ENCODE data around the gene CPNE6. TPM values are rescaled to one million over a fixed set of nuclear protein-coding genes. Genes with fewer than 3 reads are reported as not detected.

CPNE6 gene
- total RNA-seq, 1 donor from 2014 or later: not detected

DNA sequence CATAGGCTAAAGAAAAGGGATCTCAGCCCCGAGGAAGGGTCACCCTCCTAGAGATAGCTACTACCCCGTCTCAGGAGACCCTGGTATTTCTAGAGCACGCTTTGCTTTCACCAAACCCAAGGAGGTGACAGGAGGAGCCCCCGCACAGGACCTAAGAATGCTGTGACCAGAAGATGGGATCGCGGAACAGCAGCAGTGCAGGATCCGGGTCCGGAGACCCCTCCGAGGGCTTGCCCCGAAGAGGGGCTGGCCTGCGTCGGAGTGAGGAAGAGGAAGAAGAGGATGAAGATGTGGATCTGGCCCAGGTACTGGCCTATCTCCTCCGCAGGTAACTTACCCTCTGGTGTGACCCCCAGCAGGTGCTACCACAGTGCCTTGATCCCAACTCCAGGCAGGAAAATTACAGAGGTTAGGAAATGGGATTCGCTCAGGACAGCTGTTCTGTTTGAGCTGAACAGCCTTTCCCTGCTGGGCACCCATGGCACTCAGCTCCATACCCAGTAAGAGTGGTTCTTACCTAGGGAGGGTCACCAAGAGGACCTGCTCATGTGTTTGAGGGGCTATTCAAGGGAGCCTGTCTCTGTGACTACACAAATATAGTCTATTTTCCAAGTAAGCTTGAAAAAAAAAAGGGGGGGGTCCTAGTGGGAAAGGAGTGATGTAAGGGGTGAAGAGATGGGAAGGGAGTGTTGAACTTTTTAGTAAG, 44.2 kb downstream of the CPNE6 start:
- Mint-ChIP-seq H3K27ac (peak overlapping the region; percentile 100), H3K27me3 (peaks cover 2% of the 10 kb centered on the region), H3K4me3 (peak overlapping the region; percentile 99), H3K36me3 (ENCODE audit: low read depth) (peaks cover 36% of the 10 kb centered on the region), H3K4me1 (peaks cover 34% of the 10 kb centered on the region), H3K9me3 (no peaks in the 10 kb centered on the region)
- intact Hi-C loops (cut with micrococcal nuclease): loop anchor here (2.0 to 10.0 kb wide), 2 partner anchors 63 to 319 kb away; partner anchors contain the start of gene CARMIL3
- no peak for DNase-seq

DNA sequence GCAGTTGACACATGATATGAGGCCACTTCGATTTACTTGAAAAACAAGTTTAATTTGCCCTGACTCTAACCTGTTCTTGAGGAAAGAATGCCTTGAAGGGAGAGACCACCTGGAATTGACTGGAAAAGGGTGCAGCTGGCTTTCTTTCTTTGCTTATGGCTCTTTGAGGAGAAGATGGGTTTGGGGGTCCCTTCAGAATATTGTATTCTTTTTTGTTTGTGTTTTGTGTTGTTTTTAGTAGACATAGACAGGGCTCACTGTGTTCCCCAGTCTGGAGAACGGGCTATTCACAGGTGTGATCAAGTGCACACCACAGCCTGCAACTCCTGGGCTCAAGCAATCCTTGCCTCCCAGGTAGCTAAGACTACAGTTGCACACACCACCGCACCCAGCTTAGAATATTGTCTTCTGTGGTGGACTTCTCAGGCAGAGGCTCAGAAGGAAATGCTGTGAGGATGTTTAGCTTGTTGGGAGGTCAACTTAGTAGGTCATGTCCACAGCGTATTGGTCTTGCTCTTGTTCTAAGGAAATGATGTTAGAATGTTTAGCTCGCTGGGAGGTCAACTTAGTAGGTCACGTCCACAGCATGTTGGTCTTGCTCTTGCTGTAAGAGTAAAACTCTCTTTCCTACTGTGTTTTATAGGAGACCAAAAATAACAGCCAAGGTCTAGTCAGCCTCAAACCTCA, 44.9 kb downstream of the CPNE6 start:
- intact Hi-C loops (cut with micrococcal nuclease): loop anchor here (10.0 kb wide), 1 partner anchor 319 kb away; no protein-coding TSS in a partner anchor
- H3K9me3 Mint-ChIP-seq: no peaks in the 10 kb centered on the region

DNA sequence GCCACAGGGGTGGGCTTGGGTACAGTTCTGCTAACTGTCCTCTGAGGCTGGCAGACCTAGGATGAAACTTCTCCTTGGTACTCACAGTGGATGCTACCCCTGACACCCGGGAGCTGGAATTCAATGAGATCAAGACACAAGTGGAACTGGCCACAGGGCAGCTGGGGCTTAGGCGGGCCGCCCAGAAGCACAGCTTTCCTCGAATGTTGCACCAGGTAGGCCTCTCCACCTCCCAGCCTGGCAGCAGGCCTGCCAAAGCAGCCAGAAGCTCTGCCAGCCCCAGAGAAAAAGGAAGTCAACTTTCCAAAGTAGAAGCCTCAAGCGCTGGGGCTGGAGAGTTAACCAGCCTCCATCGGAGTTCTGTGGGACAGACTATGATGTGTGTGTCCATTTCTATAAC, 45.8 kb downstream of the CPNE6 start:
- DNase-seq: no peak
- peaks cover 2% of the 10 kb centered on the region for H3K27me3 Mint-ChIP-seq
- H3K27ac Mint-ChIP-seq: no peak overlapping the region
- no peak overlapping the region for H3K4me3 Mint-ChIP-seq
- intact Hi-C loops (cut with micrococcal nuclease): loop anchor here (10.0 kb wide), 1 partner anchor 318 kb away; no protein-coding TSS in a partner anchor
- peaks cover 46% of the 10 kb centered on the region for H3K36me3 Mint-ChIP-seq (ENCODE audit: low read depth)
- H3K4me1 Mint-ChIP-seq: peaks cover 30% of the 10 kb centered on the region
- no peaks in the 10 kb centered on the region for H3K9me3 Mint-ChIP-seq

More for the DNA sequence above, 44.9 kb downstream of the CPNE6 start:
- Mint-ChIP-seq H3K4me3 (peak overlapping the region; percentile 99), H3K27ac (peak overlapping the region; percentile 100), H3K4me1 (peaks cover 31% of the 10 kb centered on the region), H3K36me3 (ENCODE audit: low read depth) (peaks cover 41% of the 10 kb centered on the region), H3K27me3 (peaks cover 2% of the 10 kb centered on the region)
- no peak for DNase-seq

DNA sequence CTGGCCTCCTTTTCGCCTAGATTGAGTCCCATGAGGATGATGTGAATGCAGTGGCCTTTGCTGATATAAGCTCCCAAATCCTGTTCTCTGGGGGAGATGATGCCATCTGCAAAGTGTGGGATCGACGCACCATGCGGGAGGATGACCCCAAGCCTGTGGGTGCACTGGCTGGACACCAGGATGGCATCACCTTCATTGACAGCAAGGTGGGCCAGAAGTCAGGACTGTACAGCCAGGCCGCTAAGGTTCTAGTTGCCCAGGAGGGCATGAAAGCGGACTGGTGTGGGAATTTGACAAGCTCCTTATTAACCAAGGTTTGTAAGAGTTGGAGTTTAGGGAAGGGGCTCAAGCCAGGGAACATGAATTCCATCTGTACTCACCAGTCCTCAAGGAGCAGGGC, 48.3 kb downstream of the CPNE6 start:
- H3K36me3 Mint-ChIP-seq (ENCODE audit: low read depth): peaks cover 62% of the 10 kb centered on the region
- intact Hi-C loops (cut with micrococcal nuclease): loop anchor here (10.0 kb wide), 1 partner anchor 315 kb away; no protein-coding TSS in a partner anchor
- no peaks in the 10 kb centered on the region for H3K9me3 Mint-ChIP-seq
- no peak for DNase-seq
- no peak overlapping the region for H3K4me3 Mint-ChIP-seq
- no peak overlapping the region for H3K27ac Mint-ChIP-seq
- peaks cover 31% of the 10 kb centered on the region for H3K4me1 Mint-ChIP-seq
- peaks cover 2% of the 10 kb centered on the region for H3K27me3 Mint-ChIP-seq

DNA sequence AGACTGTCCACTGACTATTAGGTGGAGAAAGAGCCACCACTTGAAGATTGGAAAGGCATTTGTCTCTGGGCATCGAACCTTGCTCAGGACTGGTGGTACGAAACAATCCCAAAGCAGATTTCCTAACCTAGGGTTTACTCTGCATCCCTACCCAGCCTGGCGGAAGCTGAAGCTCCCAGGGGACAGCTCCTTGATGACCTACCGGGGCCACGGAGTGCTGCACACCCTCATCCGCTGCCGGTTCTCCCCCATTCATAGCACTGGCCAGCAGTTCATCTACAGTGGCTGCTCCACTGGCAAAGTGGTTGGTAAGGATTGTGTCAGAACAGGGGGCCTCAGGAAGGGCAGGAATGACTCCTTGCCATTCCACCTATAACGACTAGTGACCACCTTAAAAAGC, 49.8 kb downstream of the CPNE6 start:
- Mint-ChIP-seq H3K36me3 (ENCODE audit: low read depth) (peaks cover 59% of the 10 kb centered on the region), H3K27ac (no peak overlapping the region), H3K4me3 (no peak overlapping the region), H3K9me3 (no peaks in the 10 kb centered on the region), H3K4me1 (peaks cover 18% of the 10 kb centered on the region), H3K27me3 (no peaks in the 10 kb centered on the region)
- no peak for DNase-seq
- intact Hi-C loops (cut with micrococcal nuclease): no loop called here

DNA sequence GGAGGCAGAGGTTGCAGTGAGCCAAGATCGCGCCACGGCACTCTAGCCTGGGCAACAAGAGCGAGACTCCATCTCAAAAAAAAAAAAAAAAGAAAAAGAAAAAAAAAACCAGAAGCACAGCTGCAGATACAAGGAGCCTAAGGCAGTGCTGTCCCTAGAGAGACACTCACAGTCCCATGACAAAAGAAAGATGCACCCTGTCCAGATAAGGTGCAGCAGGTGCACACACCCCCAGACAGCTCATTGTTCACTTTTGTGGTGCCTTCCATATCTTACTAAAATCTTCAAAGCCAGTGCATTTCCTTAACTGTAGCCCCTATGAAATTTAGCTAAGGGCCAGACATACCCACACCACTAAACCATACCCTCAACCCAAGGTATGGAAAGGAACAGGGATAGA, 51.1 kb downstream of the CPNE6 start:
- no peak overlapping the region for H3K27ac Mint-ChIP-seq

DNA sequence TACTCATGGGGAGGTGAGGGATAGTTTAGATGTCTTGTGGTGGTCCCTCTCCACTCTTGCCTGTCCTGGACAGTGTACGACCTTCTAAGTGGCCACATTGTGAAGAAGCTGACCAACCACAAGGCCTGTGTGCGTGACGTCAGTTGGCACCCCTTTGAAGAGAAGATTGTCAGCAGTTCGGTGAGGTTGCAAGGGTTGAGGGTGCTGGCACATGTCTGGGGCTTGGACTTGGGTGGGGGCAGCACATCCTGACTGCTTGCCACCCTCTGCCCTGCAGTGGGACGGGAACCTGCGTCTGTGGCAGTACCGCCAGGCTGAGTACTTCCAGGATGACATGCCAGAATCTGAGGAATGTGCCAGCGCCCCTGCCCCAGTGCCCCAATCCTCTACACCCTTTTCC, 51.5 kb downstream of the CPNE6 start:
- intact Hi-C loops (cut with micrococcal nuclease): no loop called here
- no peaks in the 10 kb centered on the region for H3K27me3 Mint-ChIP-seq
- H3K27ac Mint-ChIP-seq: no peak overlapping the region
- H3K4me3 Mint-ChIP-seq: no peak overlapping the region
- peaks cover 52% of the 10 kb centered on the region for H3K36me3 Mint-ChIP-seq (ENCODE audit: low read depth)
- no peaks in the 10 kb centered on the region for H3K9me3 Mint-ChIP-seq
- H3K4me1 Mint-ChIP-seq: peaks cover 7% of the 10 kb centered on the region
- no peak for DNase-seq

More for the DNA sequence above, 51.1 kb downstream of the CPNE6 start:
- H3K36me3 Mint-ChIP-seq (ENCODE audit: low read depth): peaks cover 56% of the 10 kb centered on the region
- H3K9me3 Mint-ChIP-seq: no peaks in the 10 kb centered on the region
- intact Hi-C loops (cut with micrococcal nuclease): no loop called here
- H3K4me1 Mint-ChIP-seq: peaks cover 9% of the 10 kb centered on the region
- H3K27me3 Mint-ChIP-seq: no peaks in the 10 kb centered on the region
- H3K4me3 Mint-ChIP-seq: no peak overlapping the region
- no peak for DNase-seq

DNA sequence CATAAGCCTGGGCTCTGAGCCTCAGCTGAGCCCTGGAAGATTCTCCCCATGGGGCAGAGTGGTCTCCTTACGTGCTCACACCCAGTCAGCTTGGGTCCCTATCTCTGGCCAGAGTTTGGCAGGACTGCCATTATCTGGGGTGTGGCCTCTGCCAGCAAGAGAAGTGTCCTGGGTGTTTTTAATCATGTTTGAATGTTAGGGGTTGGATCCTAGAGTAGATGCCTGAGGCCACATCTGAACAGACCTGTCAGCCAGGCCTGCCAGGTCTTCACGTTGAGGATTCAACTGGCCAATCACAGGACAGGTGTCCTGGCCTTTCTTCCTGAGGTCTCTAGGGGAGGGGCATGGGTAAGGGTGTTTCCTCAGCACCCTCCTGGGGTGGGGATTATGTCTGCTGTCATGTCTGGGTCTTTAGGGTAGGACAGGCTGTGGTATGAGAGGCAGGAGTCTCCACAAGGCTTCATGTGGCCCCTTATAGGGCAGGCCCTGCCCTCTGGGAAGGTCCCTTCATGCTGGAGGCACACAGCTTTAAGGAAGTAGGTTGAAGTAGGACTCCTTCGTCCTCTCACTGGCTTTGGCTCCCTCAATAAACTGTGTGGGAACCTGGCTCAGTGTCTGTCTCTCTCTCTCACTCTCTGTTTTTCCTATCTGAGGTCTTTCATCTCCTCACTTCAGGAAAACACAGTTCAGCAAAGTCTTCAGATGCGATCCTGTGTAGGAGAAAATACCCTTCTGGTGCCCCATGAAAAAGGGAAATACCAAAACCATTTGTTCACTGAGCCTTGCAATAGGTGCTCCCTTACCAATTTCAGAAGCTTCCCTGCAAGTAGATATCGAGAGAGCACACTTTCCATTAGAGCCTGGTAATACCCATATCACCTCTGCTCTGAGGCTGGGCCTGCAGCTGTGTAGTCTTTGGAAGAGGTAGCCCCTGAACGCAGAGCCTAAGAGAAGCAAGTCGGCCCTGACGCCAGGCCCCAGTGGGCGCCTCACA, 52.4 kb downstream of the CPNE6 start:
- Mint-ChIP-seq H3K27me3 (no peaks in the 10 kb centered on the region), H3K36me3 (ENCODE audit: low read depth) (peaks cover 43% of the 10 kb centered on the region)

DNA sequence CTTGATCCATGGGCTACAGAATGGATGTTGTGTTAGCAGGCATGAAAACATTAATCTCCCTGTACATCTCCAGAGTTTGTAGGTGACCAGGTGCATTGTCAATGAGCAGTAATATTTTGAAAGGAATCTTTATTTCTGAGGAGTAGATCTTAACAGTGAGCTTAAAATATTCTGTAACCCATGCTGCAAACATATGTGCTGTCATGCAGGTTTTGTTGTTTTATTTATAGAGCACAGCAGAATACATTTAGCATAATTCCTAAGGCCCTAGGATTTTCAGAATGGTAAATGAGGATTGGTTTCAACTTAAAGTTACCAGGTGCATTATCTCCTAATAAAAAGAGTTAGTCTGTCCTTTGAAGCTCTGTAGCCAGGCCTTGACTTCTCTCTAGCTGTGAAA, 55.6 kb downstream of the CPNE6 start:
- no peak overlapping the region for H3K4me3 Mint-ChIP-seq
- peaks cover 7% of the 10 kb centered on the region for H3K4me1 Mint-ChIP-seq
- no peaks in the 10 kb centered on the region for H3K9me3 Mint-ChIP-seq
- no peaks in the 10 kb centered on the region for H3K27me3 Mint-ChIP-seq
- H3K36me3 Mint-ChIP-seq (ENCODE audit: low read depth): peaks cover 27% of the 10 kb centered on the region
- intact Hi-C loops (cut with micrococcal nuclease): no loop called here
- DNase-seq: no peak
- H3K27ac Mint-ChIP-seq: no peak overlapping the region

More for the DNA sequence above, 52.4 kb downstream of the CPNE6 start:
- H3K4me1 Mint-ChIP-seq: peaks cover 2% of the 10 kb centered on the region
- H3K4me3 Mint-ChIP-seq: no peak overlapping the region
- intact Hi-C loops (cut with micrococcal nuclease): no loop called here
- DNase-seq: no peak
- H3K9me3 Mint-ChIP-seq: no peaks in the 10 kb centered on the region
- peak overlapping the region; percentile 26 for H3K27ac Mint-ChIP-seq

DNA sequence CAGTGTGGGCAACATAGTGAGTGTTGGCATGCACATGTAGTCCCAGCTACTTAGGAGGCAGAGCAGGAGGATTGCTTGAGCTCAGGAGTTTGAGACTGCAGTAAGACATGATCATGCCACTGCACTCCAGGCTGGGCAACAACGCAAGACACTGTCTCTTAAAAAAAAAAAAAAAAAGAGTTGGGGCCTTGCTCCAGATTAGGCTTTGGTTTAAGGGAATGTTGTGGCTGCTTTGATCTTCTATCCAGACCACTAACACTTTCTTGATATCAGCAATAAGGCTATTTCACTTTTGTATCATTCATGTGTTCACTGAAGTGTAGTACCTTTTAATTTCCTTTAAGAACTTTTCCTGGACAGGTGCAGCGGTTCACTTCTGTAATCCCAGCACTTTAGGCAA, 56.3 kb downstream of the CPNE6 start:
- Mint-ChIP-seq H3K4me1 (peaks cover 11% of the 10 kb centered on the region), H3K27ac (no peak overlapping the region), H3K27me3 (no peaks in the 10 kb centered on the region), H3K4me3 (no peak overlapping the region), H3K9me3 (no peaks in the 10 kb centered on the region), H3K36me3 (ENCODE audit: low read depth) (peaks cover 24% of the 10 kb centered on the region)
- no peak for DNase-seq
- intact Hi-C loops (cut with micrococcal nuclease): no loop called here

Other genes starting within 250 kb of the CPNE6 start
- 17.6 and 18.2 TPM in 2 replicates for gene DHRS4, start 117.8 kb upstream of the CPNE6 start, total RNA-seq
- gene DHRS4L2, start 82.6 kb upstream of the CPNE6 start, total RNA-seq: 22.1 and 22.5 TPM in 2 replicates
- gene CARMIL3, start 19.6 kb upstream of the CPNE6 start, total RNA-seq: 1.3 and 1.5 TPM in 2 replicates
- gene PCK2, start 22.7 kb downstream of the CPNE6 start, total RNA-seq: 63.6 and 64.2 TPM in 2 replicates
- gene DCAF11, start 43.2 kb downstream of the CPNE6 start, total RNA-seq: 55.8 and 57.3 TPM in 2 replicates
- 0.96 and 1.2 TPM in 2 replicates for gene NRL, start 43.4 kb downstream of the CPNE6 start, total RNA-seq
- gene FITM1, start 59.1 kb downstream of the CPNE6 start, total RNA-seq: 0.26 and 0.54 TPM in 2 replicates
- 300 and 306 TPM in 2 replicates for gene PSME1, start 64.6 kb downstream of the CPNE6 start, total RNA-seq
- gene EMC9, start 70.0 kb downstream of the CPNE6 start, total RNA-seq: 26.6 and 30.3 TPM in 2 replicates
- gene PSME2, start 75.0 kb downstream of the CPNE6 start, total RNA-seq: 565 and 584 TPM in 2 replicates
- 95.1 and 95.6 TPM in 2 replicates for gene RNF31, start 75.9 kb downstream of the CPNE6 start, total RNA-seq
- gene IRF9, start 89.7 kb downstream of the CPNE6 start, total RNA-seq: 138 and 159 TPM in 2 replicates
- gene REC8, start 100.5 kb downstream of the CPNE6 start, total RNA-seq: 33.8 and 34.3 TPM in 2 replicates
- gene IPO4, start 117.3 kb downstream of the CPNE6 start, total RNA-seq: 107 and 112 TPM in 2 replicates
- gene TM9SF1, start 123.9 kb downstream of the CPNE6 start, total RNA-seq: 35.1 and 36.4 TPM in 2 replicates
- gene TSSK4, start 134.1 kb downstream of the CPNE6 start, total RNA-seq: 0.26 and 0.36 TPM in 2 replicates
- 88.0 and 89.9 TPM in 2 replicates for gene CHMP4A, start 141.9 kb downstream of the CPNE6 start, total RNA-seq
- gene MDP1, start 144.5 kb downstream of the CPNE6 start, total RNA-seq: 11.6 and 13.5 TPM in 2 replicates
- gene NEDD8, start 160.8 kb downstream of the CPNE6 start, total RNA-seq: 188 and 190 TPM in 2 replicates
- gene GMPR2, start 161.4 kb downstream of the CPNE6 start, total RNA-seq: 32.4 and 42.8 TPM in 2 replicates
- gene TINF2, start 171.1 kb downstream of the CPNE6 start, total RNA-seq: 87.1 and 93.6 TPM in 2 replicates
- gene TGM1, start 191.6 kb downstream of the CPNE6 start, total RNA-seq: 5.1 and 6.2 TPM in 2 replicates
- gene RABGGTA, start 200.0 kb downstream of the CPNE6 start, total RNA-seq: 49.6 and 51.1 TPM in 2 replicates
- 10.1 and 10.3 TPM in 2 replicates for gene DHRS1, start 228.2 kb downstream of the CPNE6 start, total RNA-seq
- gene NOP9, start 228.3 kb downstream of the CPNE6 start, total RNA-seq: 48.3 and 52.2 TPM in 2 replicates
- gene CIDEB, start 236.4 kb downstream of the CPNE6 start, total RNA-seq: 21.8 and 22.2 TPM in 2 replicates
- 9.6 and 11.0 TPM in 2 replicates for gene LTB4R2, start 238.6 kb downstream of the CPNE6 start, total RNA-seq
- gene LTB4R, start 239.9 kb downstream of the CPNE6 start, total RNA-seq: 12.2 and 14.2 TPM in 2 replicates

Measured in activated CD4-positive, alpha-beta T cell treated with anti-CD3 and anti-CD28 coated beads, Interleukin-2, amount 10 ng/mL, durations not matched to agents 24 days and 14 days (primary cell).